IPS DF 4.7 (cell line): ENCODE measurements around the gene RPS6KA2.

Experiments used
- DNase-seq: peaks from one replicate; pipeline ENCODE4 v3.0.0-alpha.2; 2013; ENCODE audit warnings: low spot score; ENCODE audit errors: extremely low read depth

Gene RPS6KA2

GRCh38 chr6:166505133-166505905 lies 121.7 kb downstream of the RPS6KA2 start:
- DNase-seq: no peak

- no peak for DNase-seq
Measured at GRCh38 chr6:166504100-166504499, 123.0 kb downstream of the RPS6KA2 start.

- DNase-seq: no peak
Measured at GRCh38 chr6:166503167-166503744, 123.8 kb downstream of the RPS6KA2 start.

GRCh38 chr6:166502453-166502852 lies 124.6 kb downstream of the RPS6KA2 start:
- DNase-seq: no peak

- DNase-seq: no peak
Measured at GRCh38 chr6:166501246-166501645, 125.8 kb downstream of the RPS6KA2 start.

GRCh38 chr6:166500246-166500645 lies 126.8 kb downstream of the RPS6KA2 start:
- DNase-seq: no peak

- no peak for DNase-seq
Measured at GRCh38 chr6:166499350-166500163, 127.5 kb downstream of the RPS6KA2 start.

- no peak for DNase-seq
Measured at GRCh38 chr6:166498661-166499349, 128.2 kb downstream of the RPS6KA2 start.

GRCh38 chr6:166498228-166498627 lies 128.8 kb downstream of the RPS6KA2 start:
- DNase-seq: no peak

- DNase-seq: no peak
Measured at GRCh38 chr6:166497087-166497899, 129.8 kb downstream of the RPS6KA2 start.

- no peak for DNase-seq
Measured at GRCh38 chr6:166496460-166496859, 130.6 kb downstream of the RPS6KA2 start.

- DNase-seq: no peak
Measured at GRCh38 chr6:166495487-166496314, 131.3 kb downstream of the RPS6KA2 start.

GRCh38 chr6:166494757-166495486 lies 132.1 kb downstream of the RPS6KA2 start:
- no peak for DNase-seq

- DNase-seq: no peak
Measured at GRCh38 chr6:166494101-166494441, 133.0 kb downstream of the RPS6KA2 start.

GRCh38 chr6:166493427-166494100 lies 133.5 kb downstream of the RPS6KA2 start:
- no peak for DNase-seq

GRCh38 chr6:166492092-166492741 lies 134.8 kb downstream of the RPS6KA2 start:
- DNase-seq: no peak

- no peak for DNase-seq
Measured at GRCh38 chr6:166490671-166491500, 136.2 kb downstream of the RPS6KA2 start.
